Neural cell (in vitro differentiated cells): ENCODE results near the gene NPLOC4. TPM values are rescaled to one million over a fixed set of nuclear protein-coding genes. Genes with fewer than 3 reads are reported as not detected.

Source experiments
- H2AFZ ChIP-seq: fragments of 200-600, 300-800 bp; sonication (generic), shearing (Covaris generic); 2 replicates; pipeline ENCODE4 v1.6.0; 2014; ENCODE audit warnings: low read depth, mild to moderate bottlenecking, antibody characterized with exemption, low read length, moderate library complexity
- H3F3A ChIP-seq: fragments of 200-600 bp; shearing (Covaris generic); 2 replicates; pipeline ENCODE4 v1.6.1; 2016; ENCODE audit warnings: mild to moderate bottlenecking, moderate library complexity, mixed read lengths, antibody characterized with exemption, low read length; ENCODE audit not compliant: insufficient read depth, poor library complexity, severe bottlenecking
- H3K27ac ChIP-seq: fragments of 200-600, 300-800 bp; sonication (generic), shearing (Covaris generic); 2 replicates; pipeline ENCODE4 v1.5.1; 2014; ENCODE audit warnings: mild to moderate bottlenecking, low read length, moderate library complexity
- H3K27me3 ChIP-seq: fragments of 300-800, 200-600 bp; sonication (generic), shearing (Covaris generic); 2 replicates; pipeline ENCODE4 v1.6.0; 2014; ENCODE audit warnings: mild to moderate bottlenecking, low read depth, low read length, moderate library complexity; ENCODE audit not compliant: insufficient read depth
- H3K36me3 ChIP-seq: fragments of 300-800, 200-600 bp; sonication (generic), shearing (Covaris generic); 2 replicates; pipeline ENCODE4 v1.5.1; 2014; ENCODE audit warnings: mild to moderate bottlenecking, antibody characterized with exemption, low read length, moderate library complexity; ENCODE audit not compliant: insufficient read depth
- H3K4me2 ChIP-seq: fragments of 300-800, 200-600 bp; sonication (generic), shearing (Covaris generic); 2 replicates; pipeline ENCODE4 v1.6.0; 2014; ENCODE audit warnings: mild to moderate bottlenecking, low read length
- H3K4me3 ChIP-seq: fragments of 300-800, 200-600 bp; sonication (generic), shearing (Covaris generic); 2 replicates; pipeline ENCODE4 v1.5.1; 2014; ENCODE audit warnings: mild to moderate bottlenecking, low read length, moderate library complexity
- H3K79me2 ChIP-seq: fragments of 200-600 bp; shearing (Covaris generic); replicated peaks from 2 replicates; pipeline ENCODE4 v1.6.0; 2014; ENCODE audit warnings: mild to moderate bottlenecking, low read length, moderate library complexity; ENCODE audit not compliant: insufficient read depth
- H3K9ac ChIP-seq: fragments of 300-800, 200-600 bp; sonication (generic), shearing (Covaris generic); 2 replicates; pipeline ENCODE4 v1.6.1; 2016; ENCODE audit warnings: mild to moderate bottlenecking, low read length, mixed read lengths
- H3K9me2 ChIP-seq: fragments of 200-600 bp; shearing (Covaris generic); 2 replicates; pipeline ENCODE4 v1.6.1; 2016; ENCODE audit warnings: mild to moderate bottlenecking, low read length, mixed read lengths; ENCODE audit not compliant: insufficient read depth
- H3K9me3 ChIP-seq: fragments of 200-600, 300-800 bp; sonication (generic), shearing (Covaris generic); 2 replicates; pipeline ENCODE4 v1.6.1; 2016; ENCODE audit warnings: mild to moderate bottlenecking, mixed run types, low read length, moderate library complexity, mixed read lengths
- H4K20me1 ChIP-seq: fragments of 200-600 bp; shearing (Covaris generic); 2 replicates; pipeline ENCODE4 v1.6.1; 2016; ENCODE audit warnings: mild to moderate bottlenecking, mixed run types; ENCODE audit not compliant: insufficient read depth
- EP300 ChIP-seq: fragments of 450-650 bp; conservative IDR thresholded peaks from 2 replicates; pipeline ENCODE4 v1.6.1; 2014; ENCODE audit warnings: antibody characterized with exemption, mild to moderate bottlenecking, moderate library complexity; ENCODE audit not compliant: poor library complexity, severe bottlenecking
- EZH2 ChIP-seq: fragments of 200-600, 300-800 bp; shearing (Covaris generic), sonication (generic); IDR thresholded peaks from 2 replicates; pipeline ENCODE4 v1.6.1; 2014; ENCODE audit warnings: antibody characterized with exemption, low read length, borderline replicate concordance, mild to moderate bottlenecking; ENCODE audit not compliant: insufficient read depth, poor library complexity, severe bottlenecking
- MXI1 ChIP-seq: fragments of 450-650 bp; conservative IDR thresholded peaks from 2 replicates; pipeline ENCODE4 v1.6.1; 2014; ENCODE audit warnings: antibody characterized with exemption, mild to moderate bottlenecking; ENCODE audit not compliant: poor library complexity, severe bottlenecking
- POLR2AphosphoS5 ChIP-seq: IDR thresholded peaks from 2 replicates; pipeline ENCODE4 v1.6.1; 2012
- RAD21 ChIP-seq: fragments of 450-650 bp; conservative IDR thresholded peaks from 2 replicates; pipeline ENCODE4 v1.6.1; 2014; ENCODE audit warnings: antibody characterized with exemption, mild to moderate bottlenecking, moderate library complexity
- SMC3 ChIP-seq: fragments of 450-650 bp; conservative IDR thresholded peaks from 2 replicates; pipeline ENCODE4 v1.6.1; 2014; ENCODE audit warnings: antibody characterized with exemption, mild to moderate bottlenecking, moderate library complexity; ENCODE audit not compliant: poor library complexity
- TAF1 ChIP-seq: IDR thresholded peaks from 2 replicates; pipeline ENCODE4 v1.6.1; 2012; ENCODE audit warnings: low read depth
- polyA plus RNA-seq: library from polyadenylated mRNA; depleted of rRNA; stranded (reverse); fragments of >200 nt; gene quantifications from 2 replicates; pipeline ENCODE4 v1.2.3, GENCODE V29; 2014
- TF ChIP-seq, protein P1 (sequence below): fragments of 450-650 bp; IDR thresholded peaks from 2 replicates; pipeline ENCODE4 v1.5.1; 2014; ENCODE audit warnings: antibody characterized with exemption, mild to moderate bottlenecking, moderate library complexity; ENCODE audit not compliant: poor library complexity, severe bottlenecking
- TF ChIP-seq, protein P2 (sequence below): IDR thresholded peaks from 2 replicates; pipeline ENCODE4 v1.6.1; 2012; ENCODE audit warnings: borderline replicate concordance

NPLOC4 gene
- polyA plus RNA-seq, 1 donor from 2014 or later = 32.3 TPM

DNA sequence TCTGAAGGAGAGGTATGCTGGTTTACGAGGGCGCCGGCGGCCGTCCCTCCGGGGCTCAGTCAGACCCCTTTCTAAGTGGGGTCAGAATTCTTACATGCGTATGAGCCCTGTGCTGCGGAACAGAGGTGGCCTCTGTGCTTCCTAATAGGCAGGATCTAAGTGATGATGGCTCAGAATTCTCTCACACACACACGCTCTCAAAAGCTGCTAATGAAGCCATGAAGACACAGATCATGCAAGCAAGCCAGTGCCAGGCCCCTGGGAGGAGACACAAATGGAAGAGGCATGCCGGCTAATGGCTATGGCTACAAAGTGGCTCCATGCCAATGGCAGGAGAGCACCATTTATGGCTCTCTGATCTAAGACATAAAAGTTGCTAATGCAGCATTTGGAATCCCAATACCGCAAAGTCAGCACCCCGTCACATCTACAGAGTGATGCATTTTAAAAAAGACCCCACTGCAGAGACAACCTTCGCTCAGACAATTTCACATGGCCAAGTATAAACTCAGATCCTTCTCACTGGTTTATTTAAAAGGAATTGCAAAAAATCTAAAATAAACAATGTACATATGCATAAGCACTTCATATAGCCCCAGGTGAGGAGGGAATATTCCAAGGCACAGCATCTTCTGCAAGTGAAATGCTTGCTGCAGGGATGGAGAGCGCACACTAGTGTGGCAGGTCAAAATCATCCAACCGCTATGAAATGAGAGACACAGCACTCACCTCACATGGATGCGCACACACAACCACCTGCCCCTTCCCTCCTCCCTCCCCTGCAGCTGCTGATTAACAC is 24.5 kb downstream of the NPLOC4 start:
- Histone ChIP-seq H4K20me1 (no peaks in the 10 kb centered on the region), H3K79me2 (peaks cover 7% of the 10 kb centered on the region), H2AFZ (no peak overlapping the region), H3K9me2 (no peaks in the 10 kb centered on the region), H3K27ac (no peak overlapping the region), H3K4me3 (no peak overlapping the region), H3K4me2 (no peak overlapping the region), H3K9me3 (no peaks in the 10 kb centered on the region), H3F3A (no peaks in the 10 kb centered on the region), H3K9ac (no peak overlapping the region), H3K27me3 (no peaks in the 10 kb centered on the region), H3K36me3 (peaks cover 5% of the 10 kb centered on the region)
- TF ChIP-seq TAF1 (no peak), EZH2 (no peak), SMC3 (no peak), POLR2AphosphoS5 (no peak), EP300 (no peak)
- TF ChIP-seq, protein P1, sequence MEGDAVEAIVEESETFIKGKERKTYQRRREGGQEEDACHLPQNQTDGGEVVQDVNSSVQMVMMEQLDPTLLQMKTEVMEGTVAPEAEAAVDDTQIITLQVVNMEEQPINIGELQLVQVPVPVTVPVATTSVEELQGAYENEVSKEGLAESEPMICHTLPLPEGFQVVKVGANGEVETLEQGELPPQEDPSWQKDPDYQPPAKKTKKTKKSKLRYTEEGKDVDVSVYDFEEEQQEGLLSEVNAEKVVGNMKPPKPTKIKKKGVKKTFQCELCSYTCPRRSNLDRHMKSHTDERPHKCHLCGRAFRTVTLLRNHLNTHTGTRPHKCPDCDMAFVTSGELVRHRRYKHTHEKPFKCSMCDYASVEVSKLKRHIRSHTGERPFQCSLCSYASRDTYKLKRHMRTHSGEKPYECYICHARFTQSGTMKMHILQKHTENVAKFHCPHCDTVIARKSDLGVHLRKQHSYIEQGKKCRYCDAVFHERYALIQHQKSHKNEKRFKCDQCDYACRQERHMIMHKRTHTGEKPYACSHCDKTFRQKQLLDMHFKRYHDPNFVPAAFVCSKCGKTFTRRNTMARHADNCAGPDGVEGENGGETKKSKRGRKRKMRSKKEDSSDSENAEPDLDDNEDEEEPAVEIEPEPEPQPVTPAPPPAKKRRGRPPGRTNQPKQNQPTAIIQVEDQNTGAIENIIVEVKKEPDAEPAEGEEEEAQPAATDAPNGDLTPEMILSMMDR = no peak
- TF ChIP-seq, protein P2, sequence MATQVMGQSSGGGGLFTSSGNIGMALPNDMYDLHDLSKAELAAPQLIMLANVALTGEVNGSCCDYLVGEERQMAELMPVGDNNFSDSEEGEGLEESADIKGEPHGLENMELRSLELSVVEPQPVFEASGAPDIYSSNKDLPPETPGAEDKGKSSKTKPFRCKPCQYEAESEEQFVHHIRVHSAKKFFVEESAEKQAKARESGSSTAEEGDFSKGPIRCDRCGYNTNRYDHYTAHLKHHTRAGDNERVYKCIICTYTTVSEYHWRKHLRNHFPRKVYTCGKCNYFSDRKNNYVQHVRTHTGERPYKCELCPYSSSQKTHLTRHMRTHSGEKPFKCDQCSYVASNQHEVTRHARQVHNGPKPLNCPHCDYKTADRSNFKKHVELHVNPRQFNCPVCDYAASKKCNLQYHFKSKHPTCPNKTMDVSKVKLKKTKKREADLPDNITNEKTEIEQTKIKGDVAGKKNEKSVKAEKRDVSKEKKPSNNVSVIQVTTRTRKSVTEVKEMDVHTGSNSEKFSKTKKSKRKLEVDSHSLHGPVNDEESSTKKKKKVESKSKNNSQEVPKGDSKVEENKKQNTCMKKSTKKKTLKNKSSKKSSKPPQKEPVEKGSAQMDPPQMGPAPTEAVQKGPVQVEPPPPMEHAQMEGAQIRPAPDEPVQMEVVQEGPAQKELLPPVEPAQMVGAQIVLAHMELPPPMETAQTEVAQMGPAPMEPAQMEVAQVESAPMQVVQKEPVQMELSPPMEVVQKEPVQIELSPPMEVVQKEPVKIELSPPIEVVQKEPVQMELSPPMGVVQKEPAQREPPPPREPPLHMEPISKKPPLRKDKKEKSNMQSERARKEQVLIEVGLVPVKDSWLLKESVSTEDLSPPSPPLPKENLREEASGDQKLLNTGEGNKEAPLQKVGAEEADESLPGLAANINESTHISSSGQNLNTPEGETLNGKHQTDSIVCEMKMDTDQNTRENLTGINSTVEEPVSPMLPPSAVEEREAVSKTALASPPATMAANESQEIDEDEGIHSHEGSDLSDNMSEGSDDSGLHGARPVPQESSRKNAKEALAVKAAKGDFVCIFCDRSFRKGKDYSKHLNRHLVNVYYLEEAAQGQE = no peak

DNA sequence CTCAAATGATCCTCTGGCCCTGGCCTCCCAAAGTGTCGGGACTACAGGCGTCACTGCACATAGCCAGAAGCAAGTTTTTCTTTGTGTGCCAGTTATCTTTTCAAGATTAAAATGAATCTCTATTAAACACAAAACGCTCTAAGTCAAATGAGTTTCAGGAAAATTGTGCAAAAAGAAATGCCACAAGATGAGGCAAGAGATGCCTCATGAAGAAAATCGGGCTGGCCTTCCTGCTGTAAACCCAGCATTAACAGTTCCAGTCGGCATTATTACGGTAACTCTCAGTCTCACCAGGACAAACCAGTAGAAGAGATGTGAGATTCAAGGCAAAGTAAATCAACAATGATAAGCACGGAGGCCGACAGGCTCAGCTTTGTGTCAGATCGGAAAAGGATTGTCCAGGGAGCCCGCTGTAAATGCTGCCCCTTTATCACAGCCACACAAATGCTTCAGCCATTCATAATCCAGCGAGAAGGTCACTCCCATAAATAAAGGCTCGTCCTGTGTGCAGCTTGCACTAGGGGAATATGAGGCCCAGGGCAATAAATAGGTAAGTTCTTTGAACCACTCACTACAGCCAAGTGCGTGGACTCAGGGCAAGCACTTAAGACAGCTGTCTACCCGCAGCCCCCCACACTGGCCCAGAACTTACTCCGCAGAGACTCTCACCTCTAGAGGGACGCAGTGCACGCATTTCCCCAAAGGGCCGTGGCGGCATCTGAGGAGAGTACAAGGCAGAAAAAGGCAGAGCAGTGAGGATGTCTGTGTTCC is 27.2 kb downstream of the NPLOC4 start:
- no peak overlapping the region for H2AFZ ChIP-seq
- no peaks in the 10 kb centered on the region for H3K27me3 ChIP-seq
- no peak overlapping the region for H3K4me3 ChIP-seq
- no peaks in the 10 kb centered on the region for H3K79me2 ChIP-seq
- no peaks in the 10 kb centered on the region for H3K9me2 ChIP-seq
- TF ChIP-seq, protein P1 = no peak
- TF ChIP-seq SMC3 (no peak), TAF1 (no peak), POLR2AphosphoS5 (no peak), EZH2 (no peak), RAD21 (no peak), MXI1 (no peak), EP300 (no peak)
- TF ChIP-seq, protein P2 = no peak
- H4K20me1 ChIP-seq = no peaks in the 10 kb centered on the region
- peaks cover 8% of the 10 kb centered on the region for H3K36me3 ChIP-seq
- H3K4me2 ChIP-seq = no peak overlapping the region
- no peak overlapping the region for H3K9ac ChIP-seq
- H3F3A ChIP-seq = no peaks in the 10 kb centered on the region
- H3K27ac ChIP-seq = no peak overlapping the region
- no peaks in the 10 kb centered on the region for H3K9me3 ChIP-seq
